DND-41 (cell line): Measurements from ENCODE around the gene SMAD7.

Source experiments
- ATAC-seq: fragments of 200-7000 bp; cut with Tn5 transposase; 3 replicates; pipeline ENCODE4 v1.9.1; 2021; ENCODE audit warnings: low read depth; ENCODE audit not compliant: insufficient read depth
- DNase-seq: peaks from one replicate; pipeline ENCODE4 v3.0.0-alpha.2; 2020
- H2AFZ ChIP-seq: 2 replicates; pipeline ENCODE4 v1.6.0; 2012; ENCODE audit warnings: low read depth, low read length
- H3K27ac ChIP-seq: 2 replicates; pipeline ENCODE4 v1.5.1; 2012; ENCODE audit warnings: low read length, inconsistent platforms
- H3K27me3 ChIP-seq: fragments of 200-600 bp; sonication (generic); 2 replicates; pipeline ENCODE4 v1.6.0; 2012; ENCODE audit warnings: low read length, mild to moderate bottlenecking, inconsistent platforms; ENCODE audit not compliant: insufficient read depth, poor library complexity
- H3K36me3 ChIP-seq: 2 replicates; pipeline ENCODE4 v1.5.1; 2012; ENCODE audit warnings: low read length, inconsistent platforms; ENCODE audit not compliant: insufficient read depth
- H3K4me1 ChIP-seq: 2 replicates; pipeline ENCODE4 v1.5.1; 2012; ENCODE audit warnings: mild to moderate bottlenecking, low read length; ENCODE audit not compliant: insufficient read depth
- H3K4me2 ChIP-seq: 2 replicates; pipeline ENCODE4 v1.6.0; 2012; ENCODE audit warnings: mild to moderate bottlenecking, moderate library complexity, low read length, inconsistent platforms; ENCODE audit not compliant: insufficient read depth
- H3K4me3 ChIP-seq, 2 experiments: fragments of 200-600 bp in 1 of 2; shearing (Covaris generic) in 1 of 2; 2 replicates each; pipeline ENCODE4 v1.5.1; 2012 to 2016; ENCODE audit warnings: inconsistent platforms in 2 of 2, low read length in 2 of 2, mild to moderate bottlenecking in 2 of 2, low read depth in 1 of 2, moderate library complexity in 1 of 2
- H3K79me2 ChIP-seq: 2 replicates; pipeline ENCODE4 v1.6.0; 2012; ENCODE audit warnings: low read length, inconsistent platforms; ENCODE audit not compliant: insufficient read depth
- H3K9ac ChIP-seq: 2 replicates; pipeline ENCODE4 v1.6.0; 2012; ENCODE audit warnings: low read depth, mild to moderate bottlenecking, inconsistent platforms, low read length, moderate library complexity
- H3K9me3 ChIP-seq: 2 replicates; pipeline ENCODE4 v1.5.1; 2012; ENCODE audit warnings: low read length, moderate library complexity, mild to moderate bottlenecking, inconsistent platforms; ENCODE audit not compliant: insufficient read depth, severe bottlenecking
- H4K20me1 ChIP-seq: 2 replicates; pipeline ENCODE4 v1.6.0; 2012; ENCODE audit warnings: low read length; ENCODE audit not compliant: insufficient read depth
- CTCF ChIP-seq: IDR thresholded peaks from 2 replicates; pipeline ENCODE4 v1.5.1; 2012; ENCODE audit warnings: borderline replicate concordance, low read length, moderate library complexity, mild to moderate bottlenecking; ENCODE audit not compliant: poor library complexity, severe bottlenecking; ENCODE audit errors: extremely low read depth
- EZH2 ChIP-seq: IDR thresholded peaks from 3 replicates; pipeline ENCODE4 v1.6.1; 2012; ENCODE audit warnings: borderline replicate concordance, low read depth, mild to moderate bottlenecking, moderate library complexity, low read length, inconsistent platforms; ENCODE audit not compliant: severe bottlenecking

Gene SMAD7

GRCh38 chr18:48992791-48993555 is 42.2 kb upstream of the SMAD7 start:
- Histone ChIP-seq H2AFZ (no peak overlapping the region), H3K9ac (no peak overlapping the region), H3K4me1 (peaks cover 16% of the 10 kb centered on the region), H3K27ac (no peak overlapping the region), H3K4me2 (no peak overlapping the region), H3K79me2 (no peaks in the 10 kb centered on the region), H3K9me3 (no peaks in the 10 kb centered on the region), H3K4me3 (no peak overlapping the region), H4K20me1 (no peaks in the 10 kb centered on the region), H3K36me3 (no peaks in the 10 kb centered on the region), H3K27me3 (no peaks in the 10 kb centered on the region)
- ATAC-seq (no peak), DNase-seq (no peak)
- no peak for TF ChIP-seq EZH2
- TF ChIP-seq CTCF = no peak

- no peak overlapping the region for H3K4me2 ChIP-seq
- ATAC-seq (no peak), DNase-seq (no peak)
- no peak overlapping the region for H3K9ac ChIP-seq
- H3K4me3 ChIP-seq = no peak overlapping the region
- no peak overlapping the region for H3K27ac ChIP-seq
- H3K36me3 ChIP-seq = no peaks in the 10 kb centered on the region
- H3K9me3 ChIP-seq = no peaks in the 10 kb centered on the region
- H4K20me1 ChIP-seq = no peaks in the 10 kb centered on the region
- no peaks in the 10 kb centered on the region for H3K79me2 ChIP-seq
- TF ChIP-seq EZH2 (no peak), CTCF (no peak)
- peaks cover 10% of the 10 kb centered on the region for H3K4me1 ChIP-seq
- no peaks in the 10 kb centered on the region for H3K27me3 ChIP-seq
- H2AFZ ChIP-seq = no peak overlapping the region
These were observed 41.4 kb upstream of the SMAD7 start for GRCh38 chr18:48992133-48992532.

- ATAC-seq (no peak), DNase-seq (no peak)
- no peak for TF ChIP-seq CTCF
- TF ChIP-seq EZH2 = no peak
- Histone ChIP-seq H3K4me2 (no peak overlapping the region), H3K9ac (no peak overlapping the region), H3K79me2 (no peaks in the 10 kb centered on the region), H3K4me3 (no peak overlapping the region), H2AFZ (no peak overlapping the region), H3K27ac (no peak overlapping the region), H4K20me1 (no peaks in the 10 kb centered on the region), H3K4me1 (peaks cover 6% of the 10 kb centered on the region), H3K36me3 (no peaks in the 10 kb centered on the region), H3K27me3 (no peaks in the 10 kb centered on the region), H3K9me3 (no peaks in the 10 kb centered on the region)
These were observed 40.9 kb upstream of the SMAD7 start for GRCh38 chr18:48991676-48992075.

GRCh38 chr18:48991319-48991660 is 40.5 kb upstream of the SMAD7 start:
- no peak overlapping the region for H3K4me2 ChIP-seq

More at GRCh38 chr18:48991319-48991660, 40.5 kb upstream of the SMAD7 start:
- Histone ChIP-seq H3K9ac (no peak overlapping the region), H3K36me3 (no peaks in the 10 kb centered on the region), H3K27me3 (no peaks in the 10 kb centered on the region), H3K9me3 (no peaks in the 10 kb centered on the region), H3K4me3 (no peak overlapping the region), H4K20me1 (no peaks in the 10 kb centered on the region), H3K79me2 (no peaks in the 10 kb centered on the region), H3K4me1 (peaks cover 4% of the 10 kb centered on the region; the same call in 1 of the 2 replicates), H3K27ac (no peak overlapping the region), H2AFZ (no peak overlapping the region)
- no peak for ATAC-seq
- TF ChIP-seq CTCF (no peak), EZH2 (no peak)
- no peak for DNase-seq
